Stimulated activated memory B cell treated with anti-CD40 and anti-IgM and Interleukin-4, amounts not matched to agents 10 μg/mL and 1 μg/mL and 100 μg/mL, for 72 hours (primary cell): ENCODE measurements around the gene ZNRD2.

Source experiments
- ATAC-seq: fragments of 150-1000 bp; cut with Tn5 transposase; 2 replicates; pipeline ENCODE4 v1.10.0; 2021
- H3K27ac Mint-ChIP-seq: one replicate; pipeline ENCODE4 v1.8.0; 2022; ENCODE audit warnings: mild to moderate bottlenecking, mixed read lengths
- H3K27me3 Mint-ChIP-seq: one replicate; pipeline ENCODE4 v1.8.0; 2022; ENCODE audit warnings: mixed read lengths
- H3K36me3 Mint-ChIP-seq: one replicate; pipeline ENCODE4 v1.8.0; 2022; ENCODE audit warnings: mixed read lengths
- H3K4me1 Mint-ChIP-seq: one replicate; pipeline ENCODE4 v1.8.0; 2022; ENCODE audit warnings: mixed read lengths
- H3K4me3 Mint-ChIP-seq: one replicate; pipeline ENCODE4 v1.8.0; 2022; ENCODE audit warnings: mild to moderate bottlenecking, moderate library complexity, mixed read lengths
- H3K9me3 Mint-ChIP-seq: one replicate; pipeline ENCODE4 v1.8.0; 2022; ENCODE audit warnings: mixed read lengths

ZNRD2 gene

DNA sequence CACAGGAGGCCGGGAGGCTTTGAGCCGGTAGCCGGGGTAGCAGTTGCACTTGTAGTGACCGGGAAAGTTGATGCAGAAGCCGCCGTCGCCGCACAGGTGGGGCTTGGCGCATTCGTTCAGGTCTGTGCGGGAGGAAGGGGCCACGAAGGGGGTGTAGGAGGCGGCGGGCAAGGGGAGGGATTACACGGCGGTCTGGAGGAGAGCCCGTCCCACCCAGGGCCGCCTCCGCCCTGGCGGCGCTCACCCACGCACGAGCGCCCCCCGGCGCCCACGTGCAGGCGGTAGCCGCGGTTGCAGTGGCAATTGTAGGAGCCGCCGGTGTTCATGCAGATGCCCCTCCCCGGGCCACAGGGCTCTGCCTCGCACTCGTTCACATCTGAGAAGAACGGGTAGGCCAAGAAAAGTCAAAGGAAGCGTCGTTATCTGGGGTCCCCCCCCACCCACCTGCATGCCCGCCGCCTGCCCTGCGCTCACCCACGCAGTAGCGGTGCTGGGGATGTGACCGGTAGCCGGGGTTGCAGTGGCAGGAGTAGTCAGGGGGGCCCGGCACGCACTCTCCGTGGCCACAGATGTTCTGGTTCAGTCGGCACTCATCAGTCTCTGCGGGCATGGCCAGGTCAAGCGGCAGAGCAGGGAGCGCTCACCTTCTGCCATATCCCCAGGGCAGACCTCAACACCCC, 22.7 kb upstream of the ZNRD2 start:
- peak overlapping the region; percentile 79 for H3K27ac Mint-ChIP-seq
- ATAC-seq = no peak
- peaks cover 68% of the 10 kb centered on the region for H3K4me1 Mint-ChIP-seq

DNA sequence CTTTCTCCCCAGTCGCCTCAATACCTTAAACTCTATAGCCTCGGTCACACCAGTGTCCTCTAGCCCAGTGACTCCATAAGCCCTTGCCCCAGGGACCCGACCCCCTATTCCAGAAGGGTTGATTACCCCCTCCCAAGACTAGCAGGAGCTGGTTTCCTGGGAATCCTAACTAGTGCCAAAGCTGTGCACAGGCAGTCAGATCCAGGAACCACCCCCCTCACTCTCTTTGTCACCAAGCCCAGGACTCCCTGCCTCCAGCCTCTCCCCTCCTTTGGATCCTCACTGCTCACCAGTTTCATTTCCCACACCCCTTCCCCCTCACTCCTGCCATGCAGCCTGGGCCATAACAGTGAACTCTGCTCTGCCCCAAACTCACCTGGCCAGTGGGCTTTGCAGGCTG, 21.9 kb upstream of the ZNRD2 start:
- H3K36me3 Mint-ChIP-seq = no peaks in the 10 kb centered on the region
- H3K4me1 Mint-ChIP-seq = peaks cover 72% of the 10 kb centered on the region
- H3K9me3 Mint-ChIP-seq = no peaks in the 10 kb centered on the region
- H3K27me3 Mint-ChIP-seq = no peaks in the 10 kb centered on the region
- peak overlapping the region; percentile 64 for H3K27ac Mint-ChIP-seq
- ATAC-seq = no peak
- peak overlapping the region; percentile 25 for H3K4me3 Mint-ChIP-seq

More for the DNA sequence above, 22.7 kb upstream of the ZNRD2 start:
- Mint-ChIP-seq H3K4me3 (peak overlapping the region; percentile 24), H3K27me3 (no peaks in the 10 kb centered on the region), H3K9me3 (no peaks in the 10 kb centered on the region), H3K36me3 (no peaks in the 10 kb centered on the region)

- Mint-ChIP-seq H3K4me1 (peaks cover 69% of the 10 kb centered on the region), H3K4me3 (no peak overlapping the region), H3K36me3 (no peaks in the 10 kb centered on the region), H3K9me3 (no peaks in the 10 kb centered on the region), H3K27me3 (no peaks in the 10 kb centered on the region), H3K27ac (peak overlapping the region; percentile 12)
- ATAC-seq = no peak
Observed at GRCh38 chr11:65549096-65549495, 21.2 kb upstream of the ZNRD2 start.

GRCh38 chr11:65551572-65552387, 18.5 kb upstream of the ZNRD2 start:
- no peaks in the 10 kb centered on the region for H3K36me3 Mint-ChIP-seq
- H3K9me3 Mint-ChIP-seq = no peaks in the 10 kb centered on the region
- H3K27me3 Mint-ChIP-seq = no peaks in the 10 kb centered on the region
- peak overlapping the region; percentile 29 for H3K4me3 Mint-ChIP-seq
- peak overlapping the region; percentile 77 for H3K27ac Mint-ChIP-seq
- peak; percentile 83 for ATAC-seq
- peaks cover 67% of the 10 kb centered on the region for H3K4me1 Mint-ChIP-seq

GRCh38 chr11:65552388-65552951, 17.8 kb upstream of the ZNRD2 start:
- peaks cover 70% of the 10 kb centered on the region for H3K4me1 Mint-ChIP-seq
- ATAC-seq = no peak
- peak overlapping the region; percentile 77 for H3K27ac Mint-ChIP-seq
- H3K4me3 Mint-ChIP-seq = no peak overlapping the region
- H3K36me3 Mint-ChIP-seq = no peaks in the 10 kb centered on the region
- H3K27me3 Mint-ChIP-seq = no peaks in the 10 kb centered on the region
- H3K9me3 Mint-ChIP-seq = no peaks in the 10 kb centered on the region

DNA sequence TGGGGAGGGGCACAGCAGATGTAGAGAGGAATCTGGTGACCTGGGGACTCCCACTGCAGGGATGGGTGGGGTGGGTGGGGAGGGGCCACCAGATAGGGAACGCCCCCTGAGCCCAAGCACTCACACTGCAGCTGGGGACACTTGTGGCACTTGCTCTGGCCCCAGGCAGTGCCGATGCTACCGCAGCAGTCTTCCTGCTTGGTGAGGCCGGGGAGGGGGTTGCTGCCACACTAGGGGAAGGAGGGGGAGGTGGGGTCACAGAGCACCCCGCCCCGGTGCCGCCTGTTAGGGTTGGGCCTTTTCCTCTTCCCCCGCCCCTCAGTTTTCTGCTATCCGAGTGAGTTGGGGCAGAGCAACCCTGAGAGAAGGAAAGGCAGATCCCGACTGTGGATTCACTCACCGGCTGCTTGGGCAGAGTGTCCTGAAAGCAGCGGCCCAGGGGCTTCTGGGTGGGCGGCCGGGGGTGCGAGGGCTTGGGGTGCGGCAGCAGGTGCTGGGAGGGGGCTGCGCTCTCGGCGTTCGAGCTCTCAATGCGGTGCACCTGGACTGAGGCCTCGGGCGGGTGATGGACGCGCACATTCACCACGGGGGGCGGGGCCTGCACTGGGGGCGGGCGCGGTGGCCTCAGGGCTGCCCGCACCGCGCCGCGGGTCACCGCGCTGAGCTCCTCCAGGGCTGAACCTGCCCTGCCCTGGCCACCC, 16.8 kb upstream of the ZNRD2 start:
- H3K4me1 Mint-ChIP-seq = peaks cover 62% of the 10 kb centered on the region
- H3K36me3 Mint-ChIP-seq = no peaks in the 10 kb centered on the region
- no peaks in the 10 kb centered on the region for H3K9me3 Mint-ChIP-seq
- H3K27me3 Mint-ChIP-seq = no peaks in the 10 kb centered on the region
- peak; percentile 3 for ATAC-seq
- H3K27ac Mint-ChIP-seq = no peak overlapping the region
- H3K4me3 Mint-ChIP-seq = no peak overlapping the region

GRCh38 chr11:65554057-65554818, 16.0 kb upstream of the ZNRD2 start:
- peak overlapping the region; percentile 61 for H3K27ac Mint-ChIP-seq
- no peak for ATAC-seq
- no peaks in the 10 kb centered on the region for H3K36me3 Mint-ChIP-seq
- peaks cover 60% of the 10 kb centered on the region for H3K4me1 Mint-ChIP-seq
- no peak overlapping the region for H3K4me3 Mint-ChIP-seq
- H3K27me3 Mint-ChIP-seq = no peaks in the 10 kb centered on the region
- no peaks in the 10 kb centered on the region for H3K9me3 Mint-ChIP-seq

DNA sequence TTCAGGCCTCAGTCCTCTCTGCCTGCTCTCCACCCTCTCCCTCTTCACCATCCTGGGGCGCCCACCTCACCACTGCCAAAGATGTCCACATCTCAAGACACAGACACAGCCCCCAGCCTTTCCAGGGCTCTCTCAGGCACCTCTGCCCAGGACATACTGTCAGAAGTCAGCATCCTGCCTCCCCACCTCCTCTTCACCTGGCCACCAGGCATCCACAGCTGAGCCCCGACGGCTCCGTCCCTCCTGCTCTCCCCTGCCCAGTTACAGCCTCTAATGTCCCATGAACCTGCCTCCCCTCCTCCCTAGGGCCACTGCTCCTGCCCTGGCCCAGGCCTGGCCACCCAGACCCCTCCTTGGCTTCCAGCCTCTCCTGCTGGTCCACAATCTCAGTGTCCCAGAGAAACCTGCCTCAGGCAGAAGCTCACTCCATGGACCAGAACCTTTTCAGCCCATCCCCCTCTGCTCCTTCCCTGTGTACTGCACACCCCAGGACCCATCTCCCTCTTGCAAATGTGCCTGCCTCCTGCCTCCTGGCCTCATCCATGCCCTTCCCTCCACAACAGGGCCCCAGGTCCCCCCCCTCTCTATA, 15.3 kb upstream of the ZNRD2 start:
- no peaks in the 10 kb centered on the region for H3K36me3 Mint-ChIP-seq
- H3K27ac Mint-ChIP-seq = peak overlapping the region; percentile 61
- no peak for ATAC-seq
- peaks cover 64% of the 10 kb centered on the region for H3K4me1 Mint-ChIP-seq
- no peaks in the 10 kb centered on the region for H3K27me3 Mint-ChIP-seq
- H3K4me3 Mint-ChIP-seq = no peak overlapping the region
- H3K9me3 Mint-ChIP-seq = no peaks in the 10 kb centered on the region

- Mint-ChIP-seq H3K4me1 (peaks cover 72% of the 10 kb centered on the region), H3K4me3 (no peak overlapping the region), H3K27ac (peak overlapping the region; percentile 61), H3K27me3 (no peaks in the 10 kb centered on the region), H3K9me3 (no peaks in the 10 kb centered on the region), H3K36me3 (no peaks in the 10 kb centered on the region)
- ATAC-seq = no peak
Observed at GRCh38 chr11:65555693-65556231, 14.5 kb upstream of the ZNRD2 start.

GRCh38 chr11:65556470-65557279, 13.6 kb upstream of the ZNRD2 start:
- H3K4me1 Mint-ChIP-seq = peaks cover 68% of the 10 kb centered on the region
- no peaks in the 10 kb centered on the region for H3K9me3 Mint-ChIP-seq
- ATAC-seq = no peak
- no peaks in the 10 kb centered on the region for H3K27me3 Mint-ChIP-seq
- H3K4me3 Mint-ChIP-seq = peak overlapping the region; percentile 56
- peak overlapping the region; percentile 71 for H3K27ac Mint-ChIP-seq
- no peaks in the 10 kb centered on the region for H3K36me3 Mint-ChIP-seq

- Mint-ChIP-seq H3K4me1 (peaks cover 66% of the 10 kb centered on the region), H3K9me3 (no peaks in the 10 kb centered on the region), H3K27me3 (no peaks in the 10 kb centered on the region), H3K36me3 (no peaks in the 10 kb centered on the region), H3K27ac (peak overlapping the region; percentile 71), H3K4me3 (peak overlapping the region; percentile 56)
- ATAC-seq = peak; percentile 6
Observed at GRCh38 chr11:65557280-65558001, 12.8 kb upstream of the ZNRD2 start.

DNA sequence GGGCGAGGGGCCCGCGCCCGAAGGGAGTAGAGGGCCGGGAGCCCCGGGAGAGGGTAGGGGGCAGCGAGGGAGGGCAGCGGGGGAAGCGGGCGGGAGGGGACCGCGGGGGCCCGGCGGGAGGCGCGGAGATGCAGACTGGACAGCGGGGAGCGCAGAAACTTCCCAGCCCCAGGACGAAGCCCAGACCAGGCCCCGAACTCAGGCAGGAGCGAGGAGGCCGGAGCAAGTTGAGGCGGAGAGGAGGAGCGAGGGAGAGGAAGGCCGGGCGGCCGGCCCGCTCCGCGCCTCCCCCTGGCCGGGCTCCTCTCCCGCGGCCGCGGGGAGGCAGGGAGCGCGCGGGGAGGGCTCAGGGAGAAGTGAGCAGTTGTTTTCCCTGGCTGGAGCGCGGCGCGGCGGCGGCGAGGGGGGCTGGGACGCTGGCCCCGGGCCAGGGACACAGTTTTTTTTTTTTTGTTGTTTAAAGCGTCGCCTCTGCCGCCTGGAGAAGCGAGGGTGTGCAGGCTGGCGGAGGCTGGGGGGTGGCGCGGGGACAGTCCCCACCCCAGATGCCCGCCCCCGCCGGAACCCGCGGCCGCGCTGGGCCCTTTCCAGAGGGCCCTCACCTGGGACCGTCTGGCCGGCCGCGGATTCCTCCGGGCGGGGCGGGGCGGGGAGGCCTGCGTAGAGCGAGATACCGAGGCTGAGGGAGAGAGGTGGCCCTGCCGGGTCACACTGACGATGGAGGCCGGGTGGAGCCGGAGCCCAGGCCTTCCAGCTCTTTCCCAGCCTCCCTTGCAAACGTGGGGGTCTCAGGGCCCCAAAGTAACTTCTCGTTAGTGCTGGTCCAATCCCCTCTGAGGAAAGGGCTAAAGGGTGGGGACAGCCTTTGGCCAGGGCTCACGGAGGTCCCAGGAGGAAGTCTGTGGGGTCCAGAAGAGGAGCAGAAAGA, 12.0 kb upstream of the ZNRD2 start, which contains the start of gene LTBP3:
TSS of gene LTBP3 (minus strand) at position 358 of the 928 bp plus-strand sequence. CDS start 400 bp downstream, outside the sequence.
- H3K36me3 Mint-ChIP-seq = no peaks in the 10 kb centered on the region
- peak within 1 kb of the TSS; percentile 79 for H3K4me3 Mint-ChIP-seq
- no peaks in the 10 kb centered on the region for H3K27me3 Mint-ChIP-seq
- peaks cover 61% of the 10 kb centered on the region for H3K4me1 Mint-ChIP-seq
- no peaks in the 10 kb centered on the region for H3K9me3 Mint-ChIP-seq
- ATAC-seq = peak; percentile 64
- peak within 1 kb of the TSS; percentile 71 for H3K27ac Mint-ChIP-seq
